ENCODE data around the gene SLC12A8.

SLC12A8 gene

GRCh38 chr3:125150525-125151441, 61.8 kb downstream of the SLC12A8 start:
- DNase-seq = peak; percentile 81

GRCh38 chr3:125149462-125149861, 63.1 kb downstream of the SLC12A8 start:
- DNase-seq = no peak

- no peak for DNase-seq
Observed at GRCh38 chr3:125148836-125149235, 63.7 kb downstream of the SLC12A8 start.

GRCh38 chr3:125148016-125148812, 64.3 kb downstream of the SLC12A8 start:
- DNase-seq = no peak

- no peak for DNase-seq
Observed at GRCh38 chr3:125147491-125147820, 65.1 kb downstream of the SLC12A8 start.

- no peak for DNase-seq
Observed at GRCh38 chr3:125146626-125147490, 65.7 kb downstream of the SLC12A8 start.

GRCh38 chr3:125145751-125146475, 66.6 kb downstream of the SLC12A8 start:
- DNase-seq = no peak

GRCh38 chr3:125144653-125145314, 67.8 kb downstream of the SLC12A8 start:
- DNase-seq = no peak

- DNase-seq = no peak
Observed at GRCh38 chr3:125143982-125144652, 68.4 kb downstream of the SLC12A8 start.

GRCh38 chr3:125143538-125143937, 69.0 kb downstream of the SLC12A8 start:
- no peak for DNase-seq

GRCh38 chr3:125142940-125143339, 69.6 kb downstream of the SLC12A8 start:
- DNase-seq = no peak

- no peak for DNase-seq
Observed at GRCh38 chr3:125142420-125142778, 70.1 kb downstream of the SLC12A8 start.

- DNase-seq = peak; percentile 84
Observed at GRCh38 chr3:125141596-125142419, 70.7 kb downstream of the SLC12A8 start.

- no peak for DNase-seq
Observed at GRCh38 chr3:125140818-125141595, 71.5 kb downstream of the SLC12A8 start.

- DNase-seq = no peak
Observed at GRCh38 chr3:125140011-125140817, 72.3 kb downstream of the SLC12A8 start.

GRCh38 chr3:125139386-125139785, 73.2 kb downstream of the SLC12A8 start:
- no peak for DNase-seq

GRCh38 chr3:125137358-125138033, 75.1 kb downstream of the SLC12A8 start:
- DNase-seq = no peak

GRCh38 chr3:125136966-125137357, 75.6 kb downstream of the SLC12A8 start:
- no peak for DNase-seq

Data from activated CD4-positive, alpha-beta T cell treated with anti-CD3 and anti-CD28 coated beads, Interleukin-2, Interleukin-6, amounts not matched to agents 100 ng/mL and 50 ng/mL, durations not matched to agents 16 hours and 8 hours (primary cell).